HG02571 (cell line): ENCODE data around the gene CTIF.
A peak's percentile ranks its signal among the peaks of the same experiment; 100 is the strongest.

Source experiments
- ATAC-seq: cut with Tn5 transposase; IDR thresholded peaks from one replicate; pipeline ENCODE4 v1.9.1; 2021; ENCODE audit warnings: mild to moderate bottlenecking, moderate library complexity; ENCODE audit not compliant: unreplicated experiment

CTIF gene

DNA sequence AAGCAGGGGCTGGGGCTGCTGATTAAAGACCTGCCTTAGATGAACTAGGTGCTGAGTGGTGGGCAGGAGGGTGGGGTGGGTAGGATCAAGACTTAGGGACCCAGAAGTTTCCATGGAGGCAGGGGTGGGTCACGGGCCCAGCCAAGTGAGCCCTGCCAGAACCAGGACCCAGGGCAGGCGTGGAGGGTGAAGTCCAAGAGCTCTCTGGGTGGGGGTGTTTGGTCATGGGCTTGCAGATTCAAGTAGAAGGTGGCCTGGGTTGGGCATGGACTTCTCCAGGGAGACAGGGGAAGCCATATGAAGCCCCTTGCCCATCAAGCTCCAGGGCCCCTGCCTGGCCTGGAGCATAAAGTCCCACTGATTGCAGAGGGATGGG, 243.1 kb downstream of the CTIF start:
- no peak for ATAC-seq

DNA sequence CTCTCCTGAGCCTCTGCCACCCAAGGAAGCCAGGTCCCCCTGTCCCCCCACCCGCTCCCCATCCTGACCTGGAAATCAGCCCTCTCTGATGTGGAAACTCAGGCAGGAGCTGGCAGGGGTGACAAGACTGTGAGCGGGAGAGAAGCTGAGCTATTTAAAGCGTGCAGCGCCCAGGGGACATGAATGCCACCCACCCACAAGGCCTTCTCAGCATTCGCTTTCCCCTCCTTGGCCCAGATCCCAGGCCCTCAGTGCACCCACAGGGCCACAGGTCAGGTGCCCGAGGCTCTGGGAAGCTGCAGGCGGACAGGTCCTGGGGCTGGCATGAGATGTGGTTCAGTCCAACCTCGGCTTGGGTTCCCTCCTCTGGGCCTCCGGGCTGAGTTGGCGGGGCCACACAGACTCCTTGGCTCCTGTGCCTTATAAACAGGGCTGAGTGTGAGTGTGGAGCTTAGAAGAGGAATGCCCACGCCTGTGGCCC, 243.6 kb downstream of the CTIF start:
- ATAC-seq: no peak

GRCh38 chr18:48783616-48784520, 245.0 kb downstream of the CTIF start:
- no peak for ATAC-seq

- ATAC-seq: no peak
These were observed 245.8 kb downstream of the CTIF start for GRCh38 chr18:48784656-48785055.

DNA sequence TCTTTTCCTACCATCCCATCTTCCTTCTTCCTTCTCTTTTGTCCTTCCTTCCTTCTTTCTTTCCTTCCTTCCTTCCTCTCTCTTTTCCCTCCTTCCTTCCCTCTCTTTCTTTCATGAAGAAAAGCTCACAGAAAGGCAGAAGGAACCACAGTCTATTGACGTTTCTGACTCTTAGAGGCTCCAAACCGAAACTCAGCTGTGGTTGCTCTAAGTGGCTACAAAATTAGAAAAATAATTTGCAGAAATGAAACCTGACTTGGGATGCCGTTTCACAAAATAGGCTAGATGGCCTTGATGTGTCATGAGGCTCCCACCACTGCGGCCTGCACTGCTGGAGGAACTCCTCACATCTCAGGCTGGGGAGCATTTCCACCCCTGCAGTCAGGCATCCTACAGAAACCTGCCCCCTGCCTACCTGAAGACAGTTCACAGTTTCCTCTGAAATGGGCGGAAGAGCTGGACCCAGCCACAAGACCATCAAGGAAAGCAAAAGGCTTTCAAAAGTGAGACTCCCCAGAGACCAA, 246.3 kb downstream of the CTIF start:
- ATAC-seq: peak; percentile 89

- no peak for ATAC-seq
These were observed 247.1 kb downstream of the CTIF start for GRCh38 chr18:48785736-48786454.

DNA sequence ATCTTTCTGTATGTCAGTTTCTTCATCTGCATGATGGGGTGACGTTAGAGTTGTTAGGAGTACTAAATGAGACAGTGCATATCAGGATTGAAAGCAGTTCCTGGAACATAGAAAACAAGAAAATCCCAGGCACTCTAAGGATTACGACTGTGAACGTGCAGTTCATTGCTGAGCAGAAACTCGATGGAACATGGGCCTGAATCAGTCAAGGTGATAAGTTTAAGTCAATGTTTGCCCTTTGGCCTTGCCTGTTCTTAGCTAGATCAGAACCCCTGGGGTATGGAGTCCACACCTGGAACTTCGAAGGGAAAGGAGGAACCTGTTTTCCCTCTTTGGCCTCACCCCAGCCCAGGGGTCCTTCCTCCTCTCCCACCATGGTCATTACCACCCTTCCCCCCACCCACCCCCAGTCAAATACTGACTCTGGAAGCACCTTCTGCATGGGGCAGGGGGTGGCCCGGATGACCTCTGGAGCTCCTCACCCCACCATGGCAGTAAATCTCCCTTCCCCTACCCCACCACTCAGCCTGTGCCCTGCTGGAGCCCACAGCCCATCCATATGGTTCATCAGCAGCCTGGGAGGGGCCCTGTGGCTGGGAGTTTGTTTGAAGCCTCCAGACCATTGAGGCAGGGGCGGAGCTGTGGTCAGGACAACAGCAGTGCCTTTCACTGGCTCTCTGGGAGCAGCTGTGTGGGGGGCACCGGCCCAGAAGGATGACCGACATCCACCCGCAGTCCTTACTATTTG, 247.8 kb downstream of the CTIF start:
- ATAC-seq: no peak

- ATAC-seq: no peak
These were observed 248.6 kb downstream of the CTIF start for GRCh38 chr18:48787203-48788151.

GRCh38 chr18:48788373-48788772, 249.5 kb downstream of the CTIF start:
- ATAC-seq: no peak

GRCh38 chr18:48789259-48789812, 250.5 kb downstream of the CTIF start:
- no peak for ATAC-seq

- ATAC-seq: no peak
These were observed 251.5 kb downstream of the CTIF start for GRCh38 chr18:48790226-48790863.

- ATAC-seq: no peak
These were observed 252.2 kb downstream of the CTIF start for GRCh38 chr18:48790869-48791635.

DNA sequence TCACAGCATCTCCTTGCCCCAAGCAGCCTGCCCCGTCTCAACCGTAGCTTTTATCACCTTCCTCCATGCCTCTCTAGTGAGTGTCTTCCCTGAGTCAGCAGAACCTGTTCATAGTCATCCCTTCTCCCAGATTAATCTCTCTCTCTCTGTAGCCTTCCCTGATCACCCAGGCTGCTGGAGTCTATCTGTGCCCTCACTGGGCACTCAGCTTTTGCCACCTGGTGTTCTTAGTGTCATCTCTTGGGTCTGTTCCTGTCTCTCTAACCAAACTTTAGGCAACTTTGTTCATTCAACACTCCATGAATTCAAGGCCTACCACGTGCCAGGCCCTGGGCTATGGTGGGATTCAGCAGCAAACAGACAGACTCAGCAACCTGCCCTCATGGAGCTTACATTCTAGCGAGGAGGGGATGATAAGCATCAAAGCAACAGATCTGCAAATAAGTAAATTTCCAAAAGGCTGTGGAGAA, 252.8 kb downstream of the CTIF start:
- no peak for ATAC-seq

DNA sequence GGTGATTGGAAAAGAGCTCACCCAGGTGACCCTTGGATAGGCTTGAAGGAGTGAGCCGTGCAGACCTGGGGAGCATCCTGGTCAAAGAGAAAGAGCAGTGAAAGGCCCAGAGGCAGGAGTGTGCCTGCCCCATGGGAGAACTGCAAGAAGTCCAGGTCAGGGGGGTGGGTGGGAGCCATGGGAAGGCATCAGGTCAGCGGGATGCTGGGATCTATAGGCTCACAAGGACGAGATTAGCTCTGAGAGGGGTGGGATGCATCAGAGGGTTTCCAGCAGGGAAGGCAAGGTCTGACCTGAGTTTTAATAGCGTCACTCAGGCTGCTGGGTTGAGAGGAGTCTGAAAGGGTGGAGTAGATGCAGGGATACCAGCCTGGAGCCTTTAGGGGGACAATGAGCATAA, 253.3 kb downstream of the CTIF start:
- no peak for ATAC-seq

DNA sequence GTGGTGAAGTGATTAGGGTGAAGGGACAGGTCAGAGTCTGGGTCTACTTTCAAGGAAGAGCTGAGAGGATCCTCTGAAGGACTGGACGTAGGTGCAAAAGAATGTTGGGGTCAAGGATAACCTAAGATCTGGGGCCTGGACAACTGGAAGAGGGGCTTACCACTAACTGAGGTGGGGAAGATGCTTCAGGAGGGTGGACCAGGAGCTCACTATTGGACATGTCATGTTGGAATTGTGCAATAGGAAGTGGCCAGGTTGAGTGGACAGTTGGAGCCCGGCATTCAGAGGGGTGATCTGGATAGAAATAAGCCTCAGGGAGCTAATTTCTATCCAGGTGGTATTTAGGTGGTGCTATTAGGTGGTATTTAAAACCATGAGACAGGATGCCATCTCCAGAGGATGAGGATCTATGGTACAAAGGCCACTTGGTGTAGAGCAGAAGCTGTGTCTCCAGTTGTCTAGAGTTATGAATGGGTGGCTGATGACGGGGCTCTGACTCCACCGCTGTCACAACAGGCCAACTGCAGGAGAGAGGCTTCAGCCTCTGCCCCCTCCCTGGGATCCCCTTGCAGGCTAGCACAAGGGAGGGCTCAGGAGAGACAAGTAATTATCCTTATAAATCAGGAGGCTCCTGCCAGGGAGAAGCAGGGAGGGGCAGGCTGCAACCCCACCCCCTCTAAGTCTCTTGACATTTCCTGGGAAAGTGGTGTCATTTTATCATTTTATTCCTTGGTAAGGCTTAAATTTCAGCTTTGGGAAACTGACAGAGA, 254.0 kb downstream of the CTIF start:
- ATAC-seq: no peak

DNA sequence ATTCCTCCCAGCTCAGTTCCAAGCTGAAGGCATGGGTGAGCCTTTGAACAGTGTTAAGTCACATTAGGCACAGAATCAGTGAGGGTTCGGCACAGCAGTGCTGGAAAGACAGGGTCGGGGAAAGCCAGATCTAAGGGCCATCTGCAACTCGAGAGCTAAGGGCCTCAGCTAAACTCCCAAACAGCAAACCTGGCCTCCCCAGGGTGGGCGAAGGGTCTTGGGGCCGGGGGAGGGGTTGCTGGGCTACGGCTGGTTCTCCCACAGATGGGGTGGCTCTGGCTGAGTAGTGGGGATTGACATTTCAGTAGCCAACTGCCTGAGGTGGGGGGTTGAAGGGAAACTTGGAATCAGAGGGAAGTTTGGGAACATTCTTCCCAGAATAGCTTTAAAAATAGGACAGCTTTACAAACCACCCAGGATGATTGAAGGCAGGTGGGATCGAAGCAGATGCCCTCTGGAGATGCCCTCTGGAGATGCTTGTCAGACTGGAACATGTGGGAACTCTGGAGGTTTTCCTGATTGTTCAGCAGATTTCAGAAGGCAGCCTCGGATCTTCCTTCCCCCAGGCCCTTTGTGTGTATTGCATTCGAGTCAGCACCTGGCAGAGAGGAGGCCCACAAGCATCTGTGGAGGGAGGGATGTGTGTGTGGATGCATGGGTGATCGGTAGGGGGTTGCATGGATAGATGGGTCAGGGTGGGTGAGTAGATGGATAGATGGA, 255.6 kb downstream of the CTIF start:
- ATAC-seq: no peak

GRCh38 chr18:48795696-48796095, 256.9 kb downstream of the CTIF start:
- no peak for ATAC-seq
